Erythroblast (primary cell): Measurements from ENCODE around the gene SMIM44.

Experiments
- GATA1 ChIP-seq: IDR thresholded peaks from 2 replicates; pipeline ENCODE4 v1.6.1; 2011; ENCODE audit warnings: low read depth, mild to moderate bottlenecking, control low read depth, low read length, moderate library complexity
- POLR2A ChIP-seq: IDR thresholded peaks from 2 replicates; pipeline ENCODE4 v1.6.1; 2011; ENCODE audit warnings: mild to moderate bottlenecking, low read length

DNA sequence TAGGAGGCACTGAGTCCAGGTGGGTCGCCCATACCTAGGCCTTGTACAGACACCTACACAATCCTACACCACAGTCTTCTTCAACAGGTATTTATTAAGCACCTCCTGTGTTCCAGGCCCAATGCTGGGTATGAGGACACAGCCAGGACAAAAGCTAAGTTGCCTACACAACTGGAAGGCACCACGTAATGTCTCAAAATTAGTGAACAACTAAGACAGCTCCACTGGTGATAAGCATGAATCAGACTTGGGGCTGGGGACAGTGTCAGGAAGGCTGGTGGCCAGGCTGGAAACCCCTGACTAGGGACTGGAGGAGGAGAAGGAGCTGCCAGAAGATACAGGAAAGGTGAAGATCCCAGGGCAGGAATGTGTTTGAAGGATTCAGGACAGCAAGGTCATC, 5.3 kb downstream of the SMIM44 start:
- TF ChIP-seq POLR2A (no peak), GATA1 (no peak)
